ENCODE data around the gene TFDP2. TPM values are rescaled to one million over a fixed set of nuclear protein-coding genes. Genes with fewer than 3 reads are reported as not detected.
A peak's percentile ranks its signal among the peaks of the same experiment; 100 is the strongest.

The TFDP2 gene
- total and polyA plus RNA-seq, 4 donors: 22.9 to 57.2 (median 34.5) TPM

- H3K9me3 ChIP-seq (ENCODE audit: control insufficient read depth, insufficient read depth, low read length): no peaks in the 10 kb centered on the region
- no peaks in the 10 kb centered on the region for H3K27me3 ChIP-seq (ENCODE audit: control insufficient read depth, insufficient read depth, low read length)
- peaks cover 7% of the 10 kb centered on the region for H3K4me1 ChIP-seq (ENCODE audit: control insufficient read depth, insufficient read depth, low read length)
- WGBS (ENCODE audit: insufficient coverage): 23% methylated on average over 6 of the region's 12 CpGs
- peak in 5 of 6 donors; percentile 35 to 95 (median 54) for DNase-seq (ENCODE audit: low read depth in 4 of 6, low spot score in 6 of 6)
- no peak overlapping the region for H3K27ac ChIP-seq (ENCODE audit: low read depth, low read length)
- H3K4me3 ChIP-seq (ENCODE audit: low read depth, low read length): no peak overlapping the region
- peaks cover 6% of the 10 kb centered on the region for H3K36me3 ChIP-seq (ENCODE audit: control insufficient read depth, insufficient read depth, low read length)
These were observed 209.1 kb downstream of the TFDP2 start for GRCh38 chr3:141940194-141940776.

- no peak overlapping the region for H3K4me3 ChIP-seq (ENCODE audit: low read depth, low read length)
- H3K27me3 ChIP-seq (ENCODE audit: control insufficient read depth, insufficient read depth, low read length): no peaks in the 10 kb centered on the region
- H3K9me3 ChIP-seq (ENCODE audit: control insufficient read depth, insufficient read depth, low read length): no peaks in the 10 kb centered on the region
- H3K4me1 ChIP-seq (ENCODE audit: control insufficient read depth, insufficient read depth, low read length): peaks cover 7% of the 10 kb centered on the region
- no peak for DNase-seq (ENCODE audit: low read depth in 4 of 6, low spot score in 6 of 6)
- 100% methylated on average over 1 of the region's 4 CpGs for WGBS (ENCODE audit: insufficient coverage)
- H3K27ac ChIP-seq (ENCODE audit: low read depth, low read length): no peak overlapping the region
- H3K36me3 ChIP-seq (ENCODE audit: control insufficient read depth, insufficient read depth, low read length): peaks cover 6% of the 10 kb centered on the region
These were observed 209.6 kb downstream of the TFDP2 start for GRCh38 chr3:141939759-141940158.

GRCh38 chr3:141938011-141938500, 211.3 kb downstream of the TFDP2 start:
- Histone ChIP-seq H3K27ac (ENCODE audit: low read depth, low read length) (no peak overlapping the region), H3K4me1 (ENCODE audit: control insufficient read depth, insufficient read depth, low read length) (peaks cover 7% of the 10 kb centered on the region), H3K9me3 (ENCODE audit: control insufficient read depth, insufficient read depth, low read length) (no peaks in the 10 kb centered on the region), H3K27me3 (ENCODE audit: control insufficient read depth, insufficient read depth, low read length) (no peaks in the 10 kb centered on the region), H3K36me3 (ENCODE audit: control insufficient read depth, insufficient read depth, low read length) (peaks cover 8% of the 10 kb centered on the region), H3K4me3 (ENCODE audit: low read depth, low read length) (no peak overlapping the region)
- WGBS (ENCODE audit: insufficient coverage): 90% methylated on average over 13 of the region's 20 CpGs
- DNase-seq (ENCODE audit: low read depth in 4 of 6, low spot score in 6 of 6): peak in 1 of 6 donors; percentile 61

GRCh38 chr3:141934354-141934753, 215.0 kb downstream of the TFDP2 start:
- Histone ChIP-seq H3K9me3 (ENCODE audit: control insufficient read depth, insufficient read depth, low read length) (no peaks in the 10 kb centered on the region), H3K36me3 (ENCODE audit: control insufficient read depth, insufficient read depth, low read length) (peaks cover 8% of the 10 kb centered on the region), H3K27me3 (ENCODE audit: control insufficient read depth, insufficient read depth, low read length) (no peaks in the 10 kb centered on the region), H3K4me3 (ENCODE audit: low read depth, low read length) (no peak overlapping the region), H3K4me1 (ENCODE audit: control insufficient read depth, insufficient read depth, low read length) (no peaks in the 10 kb centered on the region), H3K27ac (ENCODE audit: low read depth, low read length) (no peak overlapping the region)
- DNase-seq (ENCODE audit: low read depth in 4 of 6, low spot score in 6 of 6): no peak
- 96% methylated on average over 4 of the region's 4 CpGs for WGBS (ENCODE audit: insufficient coverage)

GRCh38 chr3:141933421-141934300, 215.7 kb downstream of the TFDP2 start:
- DNase-seq (ENCODE audit: low read depth in 4 of 6, low spot score in 6 of 6): peak in 1 of 6 donors; percentile 6
- no peak overlapping the region for H3K27ac ChIP-seq (ENCODE audit: low read depth, low read length)
- H3K36me3 ChIP-seq (ENCODE audit: control insufficient read depth, insufficient read depth, low read length): peaks cover 11% of the 10 kb centered on the region
- no peaks in the 10 kb centered on the region for H3K4me1 ChIP-seq (ENCODE audit: control insufficient read depth, insufficient read depth, low read length)
- 73% methylated on average over 12 of the region's 16 CpGs for WGBS (ENCODE audit: insufficient coverage)
- H3K4me3 ChIP-seq (ENCODE audit: low read depth, low read length): no peak overlapping the region
- no peaks in the 10 kb centered on the region for H3K9me3 ChIP-seq (ENCODE audit: control insufficient read depth, insufficient read depth, low read length)
- H3K27me3 ChIP-seq (ENCODE audit: control insufficient read depth, insufficient read depth, low read length): no peaks in the 10 kb centered on the region

- no peak overlapping the region for H3K27ac ChIP-seq (ENCODE audit: low read depth, low read length)
- H3K27me3 ChIP-seq (ENCODE audit: control insufficient read depth, insufficient read depth, low read length): no peaks in the 10 kb centered on the region
- H3K9me3 ChIP-seq (ENCODE audit: control insufficient read depth, insufficient read depth, low read length): no peaks in the 10 kb centered on the region
- no peaks in the 10 kb centered on the region for H3K4me1 ChIP-seq (ENCODE audit: control insufficient read depth, insufficient read depth, low read length)
- no peak overlapping the region for H3K4me3 ChIP-seq (ENCODE audit: low read depth, low read length)
- DNase-seq (ENCODE audit: low read depth in 4 of 6, low spot score in 6 of 6): no peak
- peaks cover 9% of the 10 kb centered on the region for H3K36me3 ChIP-seq (ENCODE audit: control insufficient read depth, insufficient read depth, low read length)
- WGBS (ENCODE audit: insufficient coverage): 93% methylated on average over 3 of the region's 4 CpGs
These were observed 218.5 kb downstream of the TFDP2 start for GRCh38 chr3:141930801-141931200.

- no peak overlapping the region for H3K4me3 ChIP-seq (ENCODE audit: low read depth, low read length)
- peaks cover 11% of the 10 kb centered on the region for H3K36me3 ChIP-seq (ENCODE audit: control insufficient read depth, insufficient read depth, low read length)
- H3K9me3 ChIP-seq (ENCODE audit: control insufficient read depth, insufficient read depth, low read length): no peaks in the 10 kb centered on the region
- H3K4me1 ChIP-seq (ENCODE audit: control insufficient read depth, insufficient read depth, low read length): no peaks in the 10 kb centered on the region
- no peaks in the 10 kb centered on the region for H3K27me3 ChIP-seq (ENCODE audit: control insufficient read depth, insufficient read depth, low read length)
- no peak for DNase-seq (ENCODE audit: low read depth in 4 of 6, low spot score in 6 of 6)
- no peak overlapping the region for H3K27ac ChIP-seq (ENCODE audit: low read depth, low read length)
- WGBS (ENCODE audit: insufficient coverage): 91% methylated on average over 7 of the region's 7 CpGs
These were observed 219.9 kb downstream of the TFDP2 start for GRCh38 chr3:141929341-141929995.

GRCh38 chr3:141928631-141929270, 220.6 kb downstream of the TFDP2 start:
- no peak overlapping the region for H3K4me3 ChIP-seq (ENCODE audit: low read depth, low read length)
- H3K36me3 ChIP-seq (ENCODE audit: control insufficient read depth, insufficient read depth, low read length): peaks cover 15% of the 10 kb centered on the region
- H3K4me1 ChIP-seq (ENCODE audit: control insufficient read depth, insufficient read depth, low read length): no peaks in the 10 kb centered on the region
- H3K27me3 ChIP-seq (ENCODE audit: control insufficient read depth, insufficient read depth, low read length): no peaks in the 10 kb centered on the region
- 93% methylated on average over 15 of the region's 15 CpGs for WGBS (ENCODE audit: insufficient coverage)
- no peak for DNase-seq (ENCODE audit: low read depth in 4 of 6, low spot score in 6 of 6)
- H3K9me3 ChIP-seq (ENCODE audit: control insufficient read depth, insufficient read depth, low read length): no peaks in the 10 kb centered on the region
- H3K27ac ChIP-seq (ENCODE audit: low read depth, low read length): no peak overlapping the region

- Histone ChIP-seq H3K27me3 (ENCODE audit: control insufficient read depth, insufficient read depth, low read length) (no peaks in the 10 kb centered on the region), H3K4me1 (ENCODE audit: control insufficient read depth, insufficient read depth, low read length) (no peaks in the 10 kb centered on the region), H3K4me3 (ENCODE audit: low read depth, low read length) (no peak overlapping the region), H3K27ac (ENCODE audit: low read depth, low read length) (no peak overlapping the region), H3K36me3 (ENCODE audit: control insufficient read depth, insufficient read depth, low read length) (peaks cover 25% of the 10 kb centered on the region), H3K9me3 (ENCODE audit: control insufficient read depth, insufficient read depth, low read length) (no peaks in the 10 kb centered on the region)
- DNase-seq (ENCODE audit: low read depth in 4 of 6, low spot score in 6 of 6): no peak
- 75% methylated on average over 4 of the region's 9 CpGs for WGBS (ENCODE audit: insufficient coverage)
These were observed 222.4 kb downstream of the TFDP2 start for GRCh38 chr3:141926929-141927328.
